Adrenal gland (tissue), 5 donors: ENCODE data around the gene ARL3.

Experiments
- CTCF ChIP-seq, 6 experiments: fragments of 450-650 bp in 4 of 6; fragments of 200-600 bp in 2 of 6; sonication (generic) in 1 of 6; IDR thresholded peaks; 1 replicate in 5 of 6; 2 replicates in 1 of 6; pipeline versions ENCODE4 v1.5.1 to v1.8.0; 2016 to 2021; ENCODE audit warnings: antibody characterized with exemption in 6 of 6, mild to moderate bottlenecking in 2 of 6, moderate library complexity in 1 of 6
- POLR2A ChIP-seq, 2 donors: fragments of 450-650 bp; IDR thresholded peaks; one replicate each; pipeline ENCODE4 v1.6.1; 2017; ENCODE audit warnings: antibody characterized with exemption in 2 of 2, mild to moderate bottlenecking in 2 of 2, moderate library complexity in 1 of 2
- donor health status: DM: no; HTN: no; CAD: no.

- TF ChIP-seq CTCF (IDR thresholded peaks at IDR 0.05) (no peak), POLR2A (IDR thresholded peaks at IDR 0.05) (no peak)
Measured at GRCh38 chr10:102624751-102625645, 89.2 kb downstream of the ARL3 start.
